HCT116 (cell line): ENCODE measurements around the gene VTI1B.

Experiments used
- CTCF ChIP-seq, 3 experiments: fragments of 200-600 bp in 1 of 3; sonication (generic) in 1 of 3; IDR thresholded peaks in 2 of 3; conservative IDR thresholded peaks in 1 of 3; 2 replicates each; pipeline ENCODE4 v1.5.1; 2012 to 2017; ENCODE audit warnings: low read depth in 2 of 3, low read length in 2 of 3, antibody characterized with exemption in 1 of 3, borderline replicate concordance in 1 of 3, control low read depth in 1 of 3, mild to moderate bottlenecking in 1 of 3, mixed read lengths in 1 of 3, mixed run types in 1 of 3, moderate library complexity in 1 of 3; ENCODE audit not compliant: insufficient read depth in 1 of 3
- ELF1 ChIP-seq: IDR thresholded peaks from 2 replicates; pipeline ENCODE4 v1.6.1; 2012; ENCODE audit warnings: low read depth, borderline replicate concordance
- EZH2phosphoT487 ChIP-seq: fragments of 200-600 bp; IDR thresholded peaks from 2 replicates; pipeline ENCODE4 v1.6.1; 2018; ENCODE audit warnings: antibody characterized with exemption, borderline replicate concordance
- JUND ChIP-seq: IDR thresholded peaks from 2 replicates; pipeline ENCODE4 v1.6.1; 2012
- MAX ChIP-seq: IDR thresholded peaks from 2 replicates; pipeline ENCODE4 v1.6.1; 2012
- POLR2A ChIP-seq: IDR thresholded peaks from 2 replicates; pipeline ENCODE4 v1.7.0; 2011; ENCODE audit warnings: borderline replicate concordance; ENCODE audit not compliant: insufficient read depth, insufficient read length; ENCODE audit errors: extremely low read depth
- POLR2AphosphoS5 ChIP-seq: IDR thresholded peaks from 2 replicates; pipeline ENCODE4 v1.6.1; 2011; ENCODE audit warnings: mild to moderate bottlenecking, low read depth, low read length, moderate library complexity
- RAD21 ChIP-seq: IDR thresholded peaks from 2 replicates; pipeline ENCODE4 v1.6.1; 2012; ENCODE audit warnings: low read depth, mild to moderate bottlenecking
- REST ChIP-seq: IDR thresholded peaks from 2 replicates; pipeline ENCODE4 v1.6.1; 2012; ENCODE audit warnings: low read depth
- SIN3A ChIP-seq: IDR thresholded peaks from 2 replicates; pipeline ENCODE4 v1.6.1; 2012; ENCODE audit warnings: low read depth
- ZNF274 ChIP-seq: fragments of 200-500 bp; sonication (Bioruptor generic); IDR thresholded peaks from 2 replicates; pipeline ENCODE4 v1.6.1; 2014; ENCODE audit warnings: mild to moderate bottlenecking, low read depth, low read length, inconsistent platforms

GRCh38 chr14:67646131-67646530 is 28.3 kb downstream of the VTI1B start:
- TF ChIP-seq CTCF (IDR thresholded peaks at IDR 0.05 in 2 of 3, conservative IDR thresholded peaks at IDR 0.05 in 1 of 3; ENCODE audit: borderline replicate concordance in 1 of 3, insufficient read depth in 1 of 3, low read depth in 2 of 3, low read length in 2 of 3) (no peak), EZH2phosphoT487 (no peak), JUND (no peak), POLR2AphosphoS5 (no peak), POLR2A (no peak), RAD21 (no peak), ELF1 (no peak), REST (no peak), MAX (no peak), SIN3A (no peak), ZNF274 (no peak)
